ENCODE measurements around the gene YIPF5. TPM values are rescaled to one million over a fixed set of nuclear protein-coding genes. Genes with fewer than 3 reads are reported as not detected.

The YIPF5 gene
- total RNA-seq, 6 experiments from 2014 or later = 147 to 170 (median 166) TPM

GRCh38 chr5:144128844-144129243 lies 41.6 kb downstream of the YIPF5 start:
- no peak for TF ChIP-seq CTCF (IDR thresholded peaks at IDR 0.05)
- no peaks in the 10 kb centered on the region for H3K9me3 Mint-ChIP-seq
- H3K4me1 Mint-ChIP-seq (ENCODE audit: low read depth) = peaks cover 27% of the 10 kb centered on the region
- no peak overlapping the region for H3K4me3 Mint-ChIP-seq
- no peak overlapping the region for H3K27ac Mint-ChIP-seq
- no peak for DNase-seq
- no peaks in the 10 kb centered on the region for H3K36me3 Mint-ChIP-seq (ENCODE audit: low read depth)
- H3K27me3 Mint-ChIP-seq (ENCODE audit: insufficient read depth) = no peaks in the 10 kb centered on the region; the same call in 1 of the 2 replicates

- Mint-ChIP-seq H3K27ac (0 out of 2 replicates have a peak overlapping the region, but pooled peaks have one; percentile 8), H3K4me1 (ENCODE audit: low read depth) (peaks cover 37% of the 10 kb centered on the region), H3K36me3 (ENCODE audit: low read depth) (no peaks in the 10 kb centered on the region), H3K27me3 (ENCODE audit: insufficient read depth) (no peaks in the 10 kb centered on the region; the same call in 1 of the 2 replicates), H3K9me3 (no peaks in the 10 kb centered on the region), H3K4me3 (no peak overlapping the region)
- TF ChIP-seq CTCF (IDR thresholded peaks at IDR 0.05) = no peak
- no peak for DNase-seq
Measured at GRCh38 chr5:144126707-144127106, 43.8 kb downstream of the YIPF5 start.

GRCh38 chr5:144125163-144125726 lies 45.2 kb downstream of the YIPF5 start:
- TF ChIP-seq CTCF (IDR thresholded peaks at IDR 0.05) = no peak
- no peak overlapping the region for H3K4me3 Mint-ChIP-seq
- H3K27me3 Mint-ChIP-seq (ENCODE audit: insufficient read depth) = no peaks in the 10 kb centered on the region; the same call in 1 of the 2 replicates
- peaks cover 51% of the 10 kb centered on the region for H3K4me1 Mint-ChIP-seq (ENCODE audit: low read depth)
- peak; percentile 22 for DNase-seq
- H3K9me3 Mint-ChIP-seq = 0 out of 2 replicates have a peak, but pooled peaks cover 2% of the 10 kb centered on the region
- H3K36me3 Mint-ChIP-seq (ENCODE audit: low read depth) = peaks cover 3% of the 10 kb centered on the region
- H3K27ac Mint-ChIP-seq = peak overlapping the region; percentile 44; the same call in 1 of the 2 replicates

GRCh38 chr5:144122641-144123040 lies 47.8 kb downstream of the YIPF5 start:
- H3K27ac Mint-ChIP-seq = no peak overlapping the region
- H3K4me3 Mint-ChIP-seq = no peak overlapping the region
- peaks cover 10% of the 10 kb centered on the region for H3K36me3 Mint-ChIP-seq (ENCODE audit: low read depth)
- peaks cover 7% of the 10 kb centered on the region; the same call in 1 of the 2 replicates for H3K9me3 Mint-ChIP-seq
- no peak for TF ChIP-seq CTCF (IDR thresholded peaks at IDR 0.05)
- H3K27me3 Mint-ChIP-seq (ENCODE audit: insufficient read depth) = no peaks in the 10 kb centered on the region; the same call in 1 of the 2 replicates
- DNase-seq = no peak
- H3K4me1 Mint-ChIP-seq (ENCODE audit: low read depth) = peaks cover 53% of the 10 kb centered on the region

GRCh38 chr5:144122081-144122480 lies 48.4 kb downstream of the YIPF5 start:
- Mint-ChIP-seq H3K27me3 (ENCODE audit: insufficient read depth) (no peaks in the 10 kb centered on the region; the same call in 1 of the 2 replicates), H3K9me3 (peaks cover 7% of the 10 kb centered on the region; the same call in 1 of the 2 replicates), H3K4me1 (ENCODE audit: low read depth) (peaks cover 56% of the 10 kb centered on the region), H3K27ac (no peak overlapping the region), H3K4me3 (no peak overlapping the region), H3K36me3 (ENCODE audit: low read depth) (peaks cover 10% of the 10 kb centered on the region)
- no peak for TF ChIP-seq CTCF (IDR thresholded peaks at IDR 0.05)
- no peak for DNase-seq
